Keratinocyte (primary cell): Measurements from ENCODE around the gene CDYL2. TPM values are rescaled to one million over a fixed set of nuclear protein-coding genes. Genes with fewer than 3 reads are reported as not detected.

Experiments
- DNase-seq: peaks from one replicate; pipeline ENCODE4 v3.0.0-alpha.2; 2011; ENCODE audit warnings: low read depth, missing footprints, low spot score
- FAIRE-seq: peaks from 2 replicates; lab custom pipeline; 2011; peaks lifted over from hg19 to GRCh38; lab: Jason Lieb, UNC
- H2AFZ ChIP-seq: 2 replicates; pipeline ENCODE4 v1.6.0; 2012; ENCODE audit warnings: low read length, control low read depth, inconsistent platforms; ENCODE audit not compliant: control insufficient read depth
- H3K27ac ChIP-seq: 2 replicates; pipeline ENCODE4 v1.5.1; 2011; ENCODE audit warnings: low read length; ENCODE audit not compliant: control insufficient read depth, insufficient read depth
- H3K27me3 ChIP-seq: 3 replicates; pipeline ENCODE4 v1.6.0; 2011; ENCODE audit warnings: low read length; ENCODE audit not compliant: control insufficient read depth, insufficient read depth; ENCODE audit errors: extremely low read depth
- H3K36me3 ChIP-seq, 2 experiments: 2 replicates in 1 of 2; 3 replicates in 1 of 2; pipeline ENCODE4 v1.5.1; 2011; ENCODE audit warnings: low read length in 2 of 2, mild to moderate bottlenecking in 1 of 2; ENCODE audit not compliant: control insufficient read depth in 2 of 2, insufficient read depth in 2 of 2; ENCODE audit errors: extremely low read depth in 1 of 2
- H3K4me1 ChIP-seq: 3 replicates; pipeline ENCODE4 v1.5.1; 2011; ENCODE audit warnings: low read length; ENCODE audit not compliant: control insufficient read depth, insufficient read depth; ENCODE audit errors: extremely low read depth
- H3K4me2 ChIP-seq: 3 replicates; pipeline ENCODE4 v1.6.0; 2011; ENCODE audit warnings: low read depth, low read length; ENCODE audit not compliant: control insufficient read depth, insufficient read depth; ENCODE audit errors: extremely low read depth
- H3K4me3 ChIP-seq, 3 experiments: fragments of 200-600 bp in 1 of 3; sonication (generic) in 1 of 3; 2 replicates in 2 of 3; 3 replicates in 1 of 3; pipeline ENCODE4 v1.5.1; 2011 to 2016; ENCODE audit warnings: low read length in 3 of 3, mild to moderate bottlenecking in 3 of 3, control low read depth in 2 of 3, inconsistent platforms in 1 of 3, low read depth in 1 of 3, mixed read lengths in 1 of 3, mixed run types in 1 of 3, moderate library complexity in 1 of 3; ENCODE audit not compliant: control insufficient read depth in 2 of 3, insufficient read depth in 2 of 3; ENCODE audit errors: extremely low read depth in 1 of 3
- H3K79me2 ChIP-seq: 2 replicates; pipeline ENCODE4 v1.6.0; 2012; ENCODE audit warnings: low read length; ENCODE audit not compliant: control insufficient read depth, insufficient read depth
- H3K9ac ChIP-seq: 3 replicates; pipeline ENCODE4 v1.6.0; 2011; ENCODE audit warnings: low read length; ENCODE audit not compliant: control insufficient read depth, insufficient read depth; ENCODE audit errors: extremely low read depth
- H3K9me1 ChIP-seq: 3 replicates; pipeline ENCODE4 v1.6.0; 2011; ENCODE audit warnings: low read length; ENCODE audit not compliant: control insufficient read depth, insufficient read depth; ENCODE audit errors: extremely low read depth
- H3K9me3 ChIP-seq: 2 replicates; pipeline ENCODE4 v1.5.1; 2012; ENCODE audit warnings: low read depth, low read length; ENCODE audit not compliant: control insufficient read depth
- H4K20me1 ChIP-seq: 3 replicates; pipeline ENCODE4 v1.6.0; 2011; ENCODE audit warnings: low read length; ENCODE audit not compliant: control insufficient read depth, insufficient read depth; ENCODE audit errors: extremely low read depth
- EZH2 ChIP-seq: IDR thresholded peaks from one replicate; pipeline ENCODE4 v1.6.1; 2012; ENCODE audit warnings: inconsistent platforms, mild to moderate bottlenecking, low read length, moderate library complexity
- dilution Hi-C: fragments of 300-500 bp; cut with MboI; formaldehyde crosslinking; loops from one replicate; pipeline ENCODE4 v1.7.0; 2020; ENCODE audit warnings: low sequenced_read_pairs; ENCODE audit not compliant: extremely low pct_ligation_motif_present
- polyA plus RNA-seq, 5 experiments: library from polyadenylated mRNA; depleted of rRNA in 3 of 5; stranded (reverse) in 3 of 5; stranded (forward) in 1 of 5; unstranded in 1 of 5; fragments of >200 nt; gene quantifications; 1 replicate in 1 of 5; 2 replicates in 3 of 5; 3 replicates in 1 of 5; pipeline versions ENCODE4 v1.2.1 to v1.2.3, GENCODE V29; 2011 to 2012; ENCODE audit warnings: missing spikeins in 2 of 5, low read depth in 1 of 5, low replicate concordance in 1 of 5
- TF ChIP-seq, protein P1 (sequence below), 3 experiments: IDR thresholded peaks in 1 of 3; conservative IDR thresholded peaks in 1 of 3; optimal IDR thresholded peaks in 1 of 3; 2 replicates in 2 of 3; 3 replicates in 1 of 3; pipeline versions ENCODE3 to v1.5.1; 2011; ENCODE audit warnings: low read length in 3 of 3, mild to moderate bottlenecking in 3 of 3, moderate library complexity in 2 of 3, control low read depth in 1 of 3, inconsistent platforms in 1 of 3; ENCODE audit not compliant: insufficient read depth in 2 of 3; ENCODE audit errors: extremely low read depth in 1 of 3

The CDYL2 gene
- polyA plus RNA-seq, 1 donor (not counting 4 experiments of a cell fraction or from before 2014, with no cell fraction given): 2.0 TPM

DNA sequence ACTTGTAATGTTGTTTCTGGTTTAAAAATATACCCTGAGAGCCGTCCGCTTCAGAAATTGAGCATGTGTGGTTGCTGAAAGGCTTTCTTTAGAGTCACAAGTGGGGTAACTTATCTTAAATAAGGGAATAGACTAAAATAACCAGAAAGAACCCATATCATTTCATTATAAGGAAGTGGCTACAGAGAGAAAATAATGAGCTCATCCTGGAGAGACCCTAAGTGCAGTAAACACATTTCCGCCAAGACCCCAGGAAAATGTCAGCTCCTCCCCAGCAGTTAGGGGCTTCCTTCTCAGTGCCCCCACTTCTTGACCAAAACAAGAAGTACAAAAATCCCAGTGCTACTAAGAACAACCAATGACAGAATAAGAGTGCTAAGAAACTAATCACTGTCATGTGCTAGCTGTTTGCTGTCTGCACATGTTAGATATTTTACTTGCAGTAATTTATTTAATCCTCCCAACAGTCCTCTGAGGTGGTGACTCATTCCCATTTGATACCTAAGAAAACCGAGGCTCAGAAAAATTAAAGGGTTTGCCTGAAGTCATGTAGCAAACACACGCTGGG, 83.5 kb downstream of the CDYL2 start:
- TF ChIP-seq EZH2: no peak
- TF ChIP-seq, protein P1, sequence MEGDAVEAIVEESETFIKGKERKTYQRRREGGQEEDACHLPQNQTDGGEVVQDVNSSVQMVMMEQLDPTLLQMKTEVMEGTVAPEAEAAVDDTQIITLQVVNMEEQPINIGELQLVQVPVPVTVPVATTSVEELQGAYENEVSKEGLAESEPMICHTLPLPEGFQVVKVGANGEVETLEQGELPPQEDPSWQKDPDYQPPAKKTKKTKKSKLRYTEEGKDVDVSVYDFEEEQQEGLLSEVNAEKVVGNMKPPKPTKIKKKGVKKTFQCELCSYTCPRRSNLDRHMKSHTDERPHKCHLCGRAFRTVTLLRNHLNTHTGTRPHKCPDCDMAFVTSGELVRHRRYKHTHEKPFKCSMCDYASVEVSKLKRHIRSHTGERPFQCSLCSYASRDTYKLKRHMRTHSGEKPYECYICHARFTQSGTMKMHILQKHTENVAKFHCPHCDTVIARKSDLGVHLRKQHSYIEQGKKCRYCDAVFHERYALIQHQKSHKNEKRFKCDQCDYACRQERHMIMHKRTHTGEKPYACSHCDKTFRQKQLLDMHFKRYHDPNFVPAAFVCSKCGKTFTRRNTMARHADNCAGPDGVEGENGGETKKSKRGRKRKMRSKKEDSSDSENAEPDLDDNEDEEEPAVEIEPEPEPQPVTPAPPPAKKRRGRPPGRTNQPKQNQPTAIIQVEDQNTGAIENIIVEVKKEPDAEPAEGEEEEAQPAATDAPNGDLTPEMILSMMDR (optimal IDR thresholded peaks at IDR 0.05 in 1 of 3, IDR thresholded peaks at IDR 0.05 in 1 of 3, conservative IDR thresholded peaks at IDR 0.05 in 1 of 3; ENCODE audit: extremely low read depth in 1 of 3, insufficient read depth in 2 of 3, low read length in 3 of 3): no peak
- DNase-seq (no peak), FAIRE-seq (no peak)
- Histone ChIP-seq H3K4me1 (peaks cover 6% of the 10 kb centered on the region), H3K4me2 (no peak overlapping the region), H4K20me1 (no peaks in the 10 kb centered on the region), H3K4me3 (no peak overlapping the region), H3K27ac (no peak overlapping the region), H3K9me1 (no peaks in the 10 kb centered on the region), H3K27me3 (no peaks in the 10 kb centered on the region), H3K79me2 (no peaks in the 10 kb centered on the region), H3K36me3 (no peaks in the 10 kb centered on the region), H2AFZ (no peak overlapping the region), H3K9me3 (no peaks in the 10 kb centered on the region), H3K9ac (no peak overlapping the region)
- dilution Hi-C loops: no loop called here

DNA sequence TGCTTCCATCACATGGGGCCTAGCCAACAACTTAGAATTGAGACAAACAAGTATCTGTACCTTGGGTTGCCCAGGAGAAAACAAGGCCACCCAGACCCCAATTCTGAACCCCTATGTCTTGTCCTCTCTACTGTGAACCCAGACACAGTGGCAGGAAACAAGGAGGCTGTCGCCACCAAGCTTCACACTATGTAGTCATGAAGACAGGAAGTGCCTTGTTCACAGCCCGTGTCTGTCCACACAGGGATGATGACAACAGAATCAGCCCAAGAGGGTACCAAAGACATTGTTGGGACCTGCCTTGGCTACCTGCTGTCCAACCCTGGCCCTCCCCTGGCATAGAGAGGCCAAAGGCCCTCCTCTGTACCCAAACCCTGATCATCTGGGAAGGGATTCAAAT, 84.8 kb downstream of the CDYL2 start:
- Histone ChIP-seq H3K9me1 (no peaks in the 10 kb centered on the region), H3K4me1 (peaks cover 6% of the 10 kb centered on the region), H3K4me2 (no peak overlapping the region), H3K27me3 (no peaks in the 10 kb centered on the region), H2AFZ (no peak overlapping the region), H3K9me3 (no peaks in the 10 kb centered on the region), H3K79me2 (no peaks in the 10 kb centered on the region), H4K20me1 (no peaks in the 10 kb centered on the region), H3K36me3 (no peaks in the 10 kb centered on the region), H3K4me3 (no peak overlapping the region), H3K9ac (no peak overlapping the region), H3K27ac (no peak overlapping the region)
- dilution Hi-C loops: no loop called here
- DNase-seq (no peak), FAIRE-seq (no peak)
- no peak for TF ChIP-seq EZH2
- TF ChIP-seq, protein P1 (optimal IDR thresholded peaks at IDR 0.05 in 1 of 3, IDR thresholded peaks at IDR 0.05 in 1 of 3, conservative IDR thresholded peaks at IDR 0.05 in 1 of 3; ENCODE audit: extremely low read depth in 1 of 3, insufficient read depth in 2 of 3, low read length in 3 of 3): no peak
